ENCODE results near the gene AASS.

Gene AASS

DNA sequence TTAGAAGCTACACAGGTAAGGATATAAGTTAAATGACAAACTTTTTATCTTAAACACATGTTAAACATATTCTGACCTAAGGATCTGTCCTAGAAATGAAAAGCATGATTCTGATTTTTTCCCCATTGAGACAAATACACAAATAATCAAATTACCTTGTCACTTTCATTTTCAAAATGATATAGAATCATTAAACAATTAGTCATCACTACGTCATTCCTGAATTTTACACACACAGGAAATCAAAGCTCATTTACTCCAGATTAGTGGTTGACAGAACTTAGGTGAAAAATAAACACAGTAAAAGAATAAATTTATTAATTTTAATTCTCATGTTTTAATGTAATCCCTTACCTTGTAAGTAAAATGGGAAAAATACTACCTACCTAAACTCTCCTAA, 89.0 kb downstream of the AASS start:
- no peak for DNase-seq (ENCODE audit: low read depth)
- TF ChIP-seq, protein P1, sequence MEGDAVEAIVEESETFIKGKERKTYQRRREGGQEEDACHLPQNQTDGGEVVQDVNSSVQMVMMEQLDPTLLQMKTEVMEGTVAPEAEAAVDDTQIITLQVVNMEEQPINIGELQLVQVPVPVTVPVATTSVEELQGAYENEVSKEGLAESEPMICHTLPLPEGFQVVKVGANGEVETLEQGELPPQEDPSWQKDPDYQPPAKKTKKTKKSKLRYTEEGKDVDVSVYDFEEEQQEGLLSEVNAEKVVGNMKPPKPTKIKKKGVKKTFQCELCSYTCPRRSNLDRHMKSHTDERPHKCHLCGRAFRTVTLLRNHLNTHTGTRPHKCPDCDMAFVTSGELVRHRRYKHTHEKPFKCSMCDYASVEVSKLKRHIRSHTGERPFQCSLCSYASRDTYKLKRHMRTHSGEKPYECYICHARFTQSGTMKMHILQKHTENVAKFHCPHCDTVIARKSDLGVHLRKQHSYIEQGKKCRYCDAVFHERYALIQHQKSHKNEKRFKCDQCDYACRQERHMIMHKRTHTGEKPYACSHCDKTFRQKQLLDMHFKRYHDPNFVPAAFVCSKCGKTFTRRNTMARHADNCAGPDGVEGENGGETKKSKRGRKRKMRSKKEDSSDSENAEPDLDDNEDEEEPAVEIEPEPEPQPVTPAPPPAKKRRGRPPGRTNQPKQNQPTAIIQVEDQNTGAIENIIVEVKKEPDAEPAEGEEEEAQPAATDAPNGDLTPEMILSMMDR (IDR thresholded peaks at IDR 0.05; ENCODE audit: insufficient read depth, low read depth, low read length, missing control alignments) = no peak
- H3K4me3 ChIP-seq (ENCODE audit: low read depth, low read length) = no peak overlapping the region

DNA sequence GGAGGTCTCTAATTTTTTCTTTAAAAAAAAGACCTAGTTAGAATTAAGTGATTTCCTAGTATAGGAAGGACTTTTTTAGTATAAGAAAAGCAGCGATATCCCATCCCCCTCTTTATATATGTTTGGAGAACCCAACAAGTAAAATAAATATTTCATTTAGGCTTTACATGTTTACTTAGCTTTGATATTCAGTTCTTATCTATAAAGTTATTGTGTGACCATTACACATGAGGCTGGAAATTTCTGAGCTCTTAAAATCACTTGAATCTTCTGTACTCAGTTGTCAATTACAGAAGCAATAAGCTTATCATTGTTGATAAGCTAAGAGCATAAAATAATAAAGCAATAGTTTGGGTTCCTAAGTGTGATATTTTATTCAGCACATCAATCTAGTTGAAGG, 89.7 kb downstream of the AASS start:
- TF ChIP-seq, protein P1 (IDR thresholded peaks at IDR 0.05; ENCODE audit: insufficient read depth, low read depth, low read length, missing control alignments) = no peak
- H3K4me3 ChIP-seq (ENCODE audit: low read depth, low read length) = no peak overlapping the region
- no peak for DNase-seq (ENCODE audit: low read depth)

DNA sequence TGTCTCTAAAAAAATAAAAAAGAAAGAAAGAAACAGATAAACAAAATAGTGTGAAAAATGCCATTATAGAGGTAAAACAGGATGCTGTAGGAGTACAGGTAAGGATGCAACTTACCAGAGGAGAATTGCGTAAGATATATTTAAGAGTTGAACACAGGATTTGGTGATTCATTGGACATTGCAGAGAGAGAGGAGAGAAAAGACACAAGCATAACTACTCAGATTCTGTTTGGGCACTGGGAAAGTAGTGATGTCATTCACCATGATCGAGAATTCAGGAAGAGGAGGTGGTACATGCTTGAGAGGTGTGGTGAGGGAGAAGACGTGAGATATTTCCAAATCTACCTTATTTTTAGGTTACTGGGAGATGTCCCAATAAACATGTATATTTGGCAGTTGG, 97.6 kb downstream of the AASS start:
- H3K4me3 ChIP-seq (ENCODE audit: low read depth, low read length) = no peak overlapping the region
- DNase-seq (ENCODE audit: low read depth) = no peak
- TF ChIP-seq, protein P1 (IDR thresholded peaks at IDR 0.05; ENCODE audit: insufficient read depth, low read depth, low read length, missing control alignments) = no peak

DNA sequence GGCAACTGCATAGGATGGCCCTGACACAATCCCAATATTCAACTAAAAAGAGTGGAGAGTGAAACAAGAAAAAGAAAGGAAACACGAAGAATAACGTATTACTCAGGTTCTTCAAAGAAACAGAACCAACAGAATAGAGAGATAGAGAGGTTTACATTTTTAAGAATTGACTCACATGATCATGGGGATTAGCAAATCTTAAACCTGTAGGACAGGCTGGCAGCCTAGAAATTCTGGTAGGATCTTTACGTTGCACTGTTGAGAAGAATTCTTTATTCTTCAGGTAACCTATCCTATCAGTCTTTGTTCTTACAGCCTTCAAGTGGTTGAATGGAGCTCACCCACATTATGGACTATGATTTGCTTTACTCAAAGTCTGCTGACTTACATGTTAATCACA, 103.9 kb downstream of the AASS start:
- TF ChIP-seq, protein P1 (IDR thresholded peaks at IDR 0.05; ENCODE audit: insufficient read depth, low read depth, low read length, missing control alignments) = no peak
- no peak for DNase-seq (ENCODE audit: low read depth)
- no peak overlapping the region for H3K4me3 ChIP-seq (ENCODE audit: low read depth, low read length)

DNA sequence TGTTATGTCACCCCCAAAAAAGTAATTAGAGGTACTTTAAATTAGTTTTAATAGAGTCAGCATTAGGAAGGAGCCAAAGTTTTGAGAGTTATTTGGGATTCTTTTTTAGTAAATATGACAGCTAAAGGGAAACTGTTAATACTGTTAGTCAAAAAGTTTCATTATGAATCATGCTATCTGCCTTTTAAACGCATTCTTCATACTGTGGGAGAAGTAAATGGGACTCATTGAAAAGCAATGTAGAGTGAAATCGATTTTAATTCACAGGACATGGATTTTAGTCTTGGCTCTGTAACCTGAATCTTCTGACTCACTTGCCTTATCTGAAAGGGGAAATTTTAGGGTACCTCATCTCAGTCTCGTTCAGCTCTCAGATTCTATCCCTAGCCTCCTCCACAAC, 105.1 kb downstream of the AASS start:
- DNase-seq (ENCODE audit: low read depth) = no peak
- TF ChIP-seq, protein P1 (IDR thresholded peaks at IDR 0.05; ENCODE audit: insufficient read depth, low read depth, low read length, missing control alignments) = no peak

DNA sequence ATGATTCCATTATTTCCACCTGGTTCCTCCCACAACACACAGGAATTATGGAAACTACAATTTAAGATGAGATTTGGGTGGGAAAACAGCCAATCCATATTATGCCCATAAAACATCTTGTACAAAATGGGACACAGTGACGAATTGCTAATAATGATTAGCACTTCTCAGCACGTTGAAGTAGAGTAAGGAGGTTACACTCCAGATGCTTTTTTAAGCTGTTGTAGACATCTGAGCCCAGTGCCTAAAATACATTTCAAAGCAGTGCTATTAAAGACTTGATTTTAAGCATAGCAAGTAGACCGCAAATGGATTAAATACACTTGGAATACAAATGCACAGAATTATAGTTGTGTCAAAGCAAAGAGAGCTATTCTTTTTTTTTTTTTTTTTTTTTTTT, 105.9 kb downstream of the AASS start:
- no peak overlapping the region for H3K4me3 ChIP-seq (ENCODE audit: low read depth, low read length)
- DNase-seq (ENCODE audit: low read depth) = no peak
- TF ChIP-seq, protein P1 (IDR thresholded peaks at IDR 0.05; ENCODE audit: insufficient read depth, low read depth, low read length, missing control alignments) = no peak

More for the DNA sequence above, 105.1 kb downstream of the AASS start:
- H3K4me3 ChIP-seq (ENCODE audit: low read depth, low read length) = no peak overlapping the region

DNA sequence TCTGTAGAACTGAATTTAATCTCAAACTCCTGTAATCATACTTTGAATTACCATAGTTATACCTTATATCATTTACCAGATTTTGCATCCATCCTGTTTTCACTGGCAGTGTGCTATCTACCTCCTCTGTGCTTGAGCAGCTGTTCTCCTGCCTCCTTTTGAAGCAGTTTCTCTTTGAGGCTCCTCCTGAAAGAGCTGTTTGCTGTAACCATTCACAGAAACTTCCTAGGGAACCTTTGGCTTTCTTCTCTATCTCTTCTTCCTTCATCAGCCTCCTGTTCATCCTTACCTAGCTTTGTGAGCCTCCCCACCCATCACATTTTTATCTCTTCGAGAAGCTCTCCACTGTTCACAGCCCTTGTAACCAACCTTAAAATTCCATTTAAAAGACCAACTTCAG, 108.2 kb downstream of the AASS start:
- TF ChIP-seq, protein P1 (IDR thresholded peaks at IDR 0.05; ENCODE audit: insufficient read depth, low read depth, low read length, missing control alignments) = no peak
- H3K4me3 ChIP-seq (ENCODE audit: low read depth, low read length) = no peak overlapping the region
- no peak for DNase-seq (ENCODE audit: low read depth)
